SW 1271 (cell line): ENCODE data around the gene TMEM106A.
A peak's percentile ranks its signal among the peaks of the same experiment; 100 is the strongest.
"Not testable (repeated sequence)": the region's sequence is repeated elsewhere in the genome, so short reads cannot be mapped to it uniquely, and the experiment has no call there.

Experiments used
- DNase-seq, 2 experiments: peaks; one replicate each; lab custom pipeline; 2025; lab: John Stamatoyannopoulos, UW

TMEM106A gene

DNA sequence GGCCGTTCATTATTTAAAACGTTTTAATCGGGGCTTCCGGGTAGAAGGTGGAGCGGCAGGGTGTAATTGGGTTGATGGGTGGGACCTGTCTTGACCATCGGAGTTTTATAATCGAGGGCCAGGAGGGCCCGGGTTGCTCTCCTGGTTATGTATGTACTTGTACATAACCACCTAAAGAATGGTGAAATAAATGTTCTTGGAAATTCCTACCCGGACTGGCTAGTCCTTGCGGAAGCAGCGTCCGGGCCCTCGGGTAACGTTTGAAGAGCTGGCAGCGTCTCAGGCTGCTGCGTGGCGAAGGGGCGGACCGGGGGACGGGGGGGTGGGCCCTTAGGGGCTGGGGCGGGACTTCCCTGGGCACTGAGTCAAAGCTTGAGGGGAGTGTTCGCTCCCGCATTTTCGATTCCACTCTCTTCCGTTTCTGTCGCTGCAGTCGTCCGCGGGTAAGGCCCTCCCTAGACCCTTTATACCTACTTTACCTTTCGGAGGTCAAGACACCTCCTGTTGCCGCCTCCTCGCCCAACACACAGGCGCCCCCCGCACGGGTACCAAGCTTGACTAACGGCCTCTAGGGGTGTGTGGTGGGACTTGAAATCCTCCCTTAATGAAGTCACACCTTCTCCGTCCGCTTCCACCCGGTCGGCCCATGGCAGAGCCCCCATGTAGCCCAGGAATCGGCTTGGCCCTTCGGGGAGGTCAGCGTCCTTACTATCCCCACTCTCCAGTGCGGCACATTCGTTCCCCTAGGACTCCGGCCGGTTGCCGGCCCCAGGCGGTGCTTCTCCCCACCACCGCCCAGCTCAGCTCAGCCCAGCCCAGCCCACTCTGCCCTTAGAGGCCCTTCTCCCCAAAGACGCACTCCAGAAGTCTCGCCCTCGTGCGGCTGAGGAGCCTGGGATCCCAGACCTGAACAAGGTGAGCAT is at the start of gene TMEM106A:
TMEM106A (plus strand) TSS at position 396 of the 923 bp plus-strand sequence. CDS start 1,167 bp downstream, outside the sequence.
- no peak for DNase-seq

- DNase-seq = not testable (repeated sequence)
Measured at GRCh38 chr17:43165971-43166370, 45.7 kb upstream of the TMEM106A start.

DNA sequence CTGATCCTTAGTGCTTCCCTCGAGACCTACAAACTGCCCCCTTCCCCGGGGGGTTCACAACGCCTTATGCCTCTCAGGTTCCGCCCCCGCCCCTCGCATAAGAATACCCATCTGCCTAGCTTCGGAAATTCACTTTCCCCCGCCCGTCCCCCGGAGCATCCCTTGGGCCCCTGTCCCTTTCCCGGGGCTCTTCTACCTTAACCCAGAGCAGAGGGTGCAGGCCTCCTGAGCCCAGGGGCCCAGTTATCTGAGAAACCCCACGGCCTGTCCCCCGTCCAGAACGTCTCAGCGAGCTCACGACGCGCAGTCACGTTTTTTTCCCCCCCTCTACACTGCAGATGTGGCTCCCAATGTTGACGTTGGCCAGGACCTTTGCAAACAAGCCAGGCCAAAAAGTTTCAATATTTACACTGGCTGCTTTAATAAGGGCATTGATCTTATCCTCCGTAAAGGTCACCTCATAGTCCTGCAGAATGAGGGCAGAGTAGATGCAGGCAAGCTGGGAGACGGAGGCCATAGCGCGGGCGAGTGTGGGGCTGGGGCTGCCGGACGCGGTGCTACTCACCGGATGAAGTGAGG is 42.0 kb upstream of the TMEM106A start:
- no peak for DNase-seq

DNA sequence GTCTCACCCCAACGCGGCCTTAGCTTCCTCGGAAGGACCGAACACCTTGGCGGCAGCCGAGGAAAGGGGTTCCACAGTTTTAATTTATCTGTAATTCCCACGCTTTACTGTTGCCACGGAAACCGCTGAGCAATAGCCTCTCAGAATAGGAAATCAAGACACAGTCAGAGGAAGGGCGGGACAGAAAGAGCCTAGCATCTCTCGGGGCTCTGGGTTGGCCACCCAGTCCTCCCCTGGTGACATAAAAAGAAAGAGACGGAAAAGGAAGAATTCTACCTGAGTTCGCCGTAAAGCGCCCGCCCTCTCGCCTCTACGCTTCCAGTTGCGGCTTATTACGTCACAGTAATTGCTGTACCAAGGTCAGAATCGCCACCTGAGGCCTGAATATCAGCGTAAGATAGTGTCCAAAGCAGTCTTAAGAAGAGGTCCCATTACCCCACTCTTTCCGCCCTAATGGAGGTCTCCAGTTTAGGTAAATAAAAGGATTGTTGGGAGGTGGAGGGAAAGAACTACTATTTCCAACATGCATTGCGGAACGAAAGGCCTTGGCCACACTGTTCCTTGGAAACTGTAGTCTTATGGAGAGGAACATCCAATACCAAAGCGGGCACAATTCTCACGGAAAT is 41.4 kb upstream of the TMEM106A start:
- peak; percentile 87 to 99 for DNase-seq

GRCh38 chr17:43170766-43171585 is 40.7 kb upstream of the TMEM106A start, which contains the start of gene NBR1:
TSS of gene NBR1 (plus strand) at chr17:43171214. CDS start at chr17:43175800, 4,586 bp downstream.
- DNase-seq = peak; percentile 97 to 98

DNA sequence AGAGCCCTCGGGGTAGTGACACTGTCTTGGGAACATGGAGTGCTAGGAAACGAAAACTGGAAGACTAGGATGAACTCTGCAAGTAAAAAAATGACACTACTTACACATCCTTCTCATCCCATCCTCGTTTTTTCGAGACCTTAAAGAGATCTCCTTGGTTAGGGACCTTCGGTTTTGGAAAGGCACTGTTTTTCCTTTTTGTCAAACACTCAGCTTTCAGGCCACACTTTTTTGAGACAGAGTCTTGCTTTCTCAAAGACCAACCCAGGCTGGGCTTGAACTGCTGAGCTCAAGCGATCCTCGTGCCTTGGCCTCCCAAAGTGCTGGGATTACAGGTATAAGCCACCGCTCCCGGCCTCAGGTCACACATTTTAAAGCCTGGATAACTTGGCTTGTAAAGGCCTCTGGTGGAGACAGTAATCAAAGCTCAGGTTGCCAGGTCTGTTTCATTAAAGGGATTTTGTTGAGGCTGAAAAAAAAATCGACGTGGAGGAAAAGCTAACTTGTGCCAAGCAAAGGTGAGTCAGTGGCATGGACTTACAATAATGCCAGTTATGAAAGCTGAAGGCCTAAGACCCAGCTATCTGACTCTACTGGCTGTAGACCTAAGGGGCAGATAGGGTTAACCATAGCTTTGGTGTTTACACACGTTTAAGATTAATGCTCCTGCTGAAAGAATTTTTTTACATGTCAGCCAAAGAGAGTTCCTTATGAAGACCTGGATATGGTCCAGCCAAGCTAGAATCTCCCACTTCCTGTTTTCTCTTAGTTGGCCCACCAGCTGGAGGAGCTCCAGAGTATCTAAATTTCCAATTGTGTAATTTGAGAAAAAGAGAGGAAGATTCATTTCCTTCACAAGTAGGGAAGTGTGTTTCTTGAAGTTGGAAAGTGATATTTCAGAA is 39.8 kb upstream of the TMEM106A start:
- DNase-seq = peak; percentile 65 to 87

DNA sequence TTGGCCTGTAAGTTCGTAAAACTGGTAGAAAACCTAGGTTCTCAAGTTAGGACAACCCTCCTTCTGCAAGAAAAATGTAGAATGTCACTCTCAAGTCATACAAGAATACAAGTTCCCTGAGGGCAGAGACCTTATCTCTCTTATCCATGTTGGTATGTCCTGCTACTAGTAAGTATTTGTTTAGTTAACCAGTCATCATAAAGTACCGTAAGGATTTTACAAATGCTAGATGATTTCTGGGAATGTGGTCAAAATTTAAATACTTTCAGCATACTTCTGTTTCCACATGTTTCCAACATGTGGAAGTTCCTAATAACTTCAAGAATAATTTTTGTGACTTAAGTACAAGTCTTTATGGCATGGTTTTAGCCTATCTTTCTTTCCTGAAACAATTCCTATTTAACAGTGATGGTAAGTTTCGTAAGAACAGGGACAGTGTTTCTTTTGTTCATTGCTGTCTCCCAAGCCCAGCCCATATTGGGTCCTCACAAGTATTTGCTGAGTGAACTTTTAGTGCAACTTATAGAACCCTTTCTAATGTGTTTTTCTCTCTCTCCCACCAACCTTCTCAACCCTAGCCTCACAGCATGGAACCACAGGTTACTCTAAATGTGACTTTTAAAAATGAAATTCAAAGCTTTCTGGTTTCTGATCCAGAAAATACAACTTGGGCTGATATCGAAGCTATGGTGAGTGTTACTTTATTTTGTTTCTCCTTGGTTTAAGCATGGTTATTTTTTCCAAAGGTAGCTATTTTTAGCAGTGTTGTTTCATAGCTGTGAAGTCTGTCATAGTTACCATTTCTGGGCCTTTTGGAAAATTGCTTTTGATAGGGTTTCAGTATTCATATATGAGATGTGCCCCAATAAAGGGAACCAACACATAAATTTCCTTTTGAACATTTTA is 36.2 kb upstream of the TMEM106A start:
- DNase-seq = peak in 1 of 2 experiments; percentile 5

DNA sequence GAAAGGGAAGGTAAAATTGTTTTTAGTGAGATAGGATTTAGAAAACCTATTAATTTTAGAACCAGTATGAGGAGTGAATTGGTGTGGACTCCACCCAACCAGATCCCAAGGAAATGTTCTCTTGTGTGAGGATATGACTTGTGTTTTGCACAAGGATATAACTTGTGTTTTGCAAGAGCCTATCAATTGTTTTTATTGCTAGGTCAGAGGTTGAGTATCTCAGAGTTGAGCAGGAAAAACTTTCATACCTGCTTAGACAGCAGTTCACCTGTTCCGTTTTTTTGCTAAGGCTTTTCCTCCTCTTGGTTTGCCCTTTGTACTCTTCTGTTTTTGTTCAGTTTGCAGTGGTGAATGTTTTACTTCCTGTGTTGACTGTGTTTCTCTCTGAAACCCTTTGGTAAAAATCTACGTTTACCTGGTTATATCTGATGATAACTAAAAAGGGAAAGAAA is 35.5 kb upstream of the TMEM106A start:
- no peak for DNase-seq

GRCh38 chr17:43183921-43184320 is 27.8 kb upstream of the TMEM106A start:
- no peak for DNase-seq

DNA sequence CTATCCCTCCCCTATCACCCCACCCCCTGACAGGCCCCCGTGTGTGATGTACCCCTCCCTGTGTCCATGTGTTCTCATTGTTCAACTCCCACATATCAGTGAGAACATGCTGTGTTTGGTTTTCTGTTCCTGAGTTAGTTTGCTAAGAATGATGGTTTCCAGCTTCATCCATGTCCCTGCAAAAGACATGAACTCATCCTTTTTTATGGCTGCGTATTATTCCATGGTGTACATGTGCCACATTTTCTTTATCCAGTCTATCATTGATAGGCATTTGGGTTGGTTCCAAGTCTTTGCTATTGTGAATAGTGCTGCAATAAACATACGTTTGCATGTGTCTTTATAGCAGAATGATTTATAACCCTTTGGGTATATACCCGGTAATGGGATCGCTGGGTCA is 25.0 kb upstream of the TMEM106A start:
- not testable (repeated sequence) for DNase-seq

DNA sequence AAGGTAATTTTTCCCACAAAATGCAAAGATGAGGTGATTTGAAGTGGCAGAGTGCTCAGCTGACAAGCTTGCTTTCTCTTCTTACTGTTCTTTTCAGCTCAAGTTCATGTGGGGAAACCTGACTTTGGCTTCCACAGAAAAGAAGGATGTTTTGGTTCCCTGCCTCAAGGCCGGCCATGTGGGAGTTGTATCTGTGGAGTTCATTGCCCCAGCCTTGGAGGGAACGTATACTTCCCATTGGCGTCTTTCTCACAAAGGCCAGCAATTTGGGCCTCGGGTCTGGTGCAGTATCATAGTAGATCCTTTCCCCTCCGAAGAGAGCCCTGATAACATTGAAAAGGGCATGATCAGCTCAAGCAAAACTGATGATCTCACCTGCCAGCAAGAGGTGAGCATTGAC is 18.4 kb upstream of the TMEM106A start:
- DNase-seq = no peak

- no peak for DNase-seq
Measured at GRCh38 chr17:43199633-43200032, 12.0 kb upstream of the TMEM106A start.

- no peak for DNase-seq
Measured at GRCh38 chr17:43200127-43200526, 11.5 kb upstream of the TMEM106A start.

DNA sequence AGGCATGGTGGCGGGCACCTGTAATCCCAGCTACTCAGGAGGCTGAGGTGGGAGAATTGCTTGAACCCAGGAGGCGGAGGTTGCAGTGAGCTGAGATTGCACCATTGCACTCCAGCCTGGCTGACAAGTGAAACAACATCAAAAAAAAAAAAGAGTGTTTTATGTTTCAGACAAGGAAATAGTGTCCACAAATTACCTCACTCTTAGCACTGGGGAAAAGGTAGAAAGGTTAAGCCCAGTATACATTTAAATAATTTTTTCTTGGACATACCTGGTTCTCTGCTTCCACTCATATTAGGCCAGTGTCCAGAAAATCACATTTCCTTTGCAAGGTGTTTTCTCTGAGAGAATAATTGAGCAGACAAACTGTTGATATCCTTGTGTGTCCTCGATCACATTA is 8.7 kb upstream of the TMEM106A start:
- DNase-seq = not testable (repeated sequence)

DNA sequence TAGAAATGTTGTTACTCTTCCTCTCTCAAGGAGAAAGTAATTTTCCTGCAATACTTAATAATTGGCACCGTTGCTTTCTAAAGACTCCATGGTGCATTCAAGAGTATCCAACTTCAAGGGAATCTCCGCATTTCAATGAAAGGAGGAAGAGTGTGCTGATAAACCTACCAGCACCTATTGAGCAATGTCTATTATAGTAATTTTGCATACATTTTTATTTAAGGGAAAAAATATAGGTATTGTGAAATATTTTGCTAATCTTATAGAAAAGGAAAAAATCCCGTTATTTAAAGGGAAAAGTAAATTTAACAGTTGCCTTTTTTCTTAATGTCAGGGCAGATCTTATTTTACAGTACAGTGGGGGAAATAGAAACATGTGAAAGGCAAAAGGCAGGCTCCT is 1.1 kb upstream of the TMEM106A start:
- DNase-seq = no peak

DNA sequence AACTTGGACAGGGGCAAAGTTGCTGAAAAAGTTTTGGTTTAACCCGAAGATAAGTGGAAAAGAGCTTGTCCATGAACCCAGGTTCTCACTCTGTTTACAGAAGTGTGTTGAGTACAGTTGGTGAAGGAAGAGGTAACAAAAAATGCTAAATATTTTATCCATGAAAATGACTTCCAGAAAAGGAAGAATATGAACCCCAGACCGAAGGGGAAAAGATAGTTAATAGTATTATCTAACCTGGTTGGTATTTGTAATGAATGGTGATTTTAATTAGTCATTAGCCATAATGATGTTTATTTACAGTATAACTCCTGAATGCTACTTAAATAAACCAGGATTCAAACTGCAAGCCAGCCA is 574 bp upstream of the TMEM106A start:
- DNase-seq = no peak

GRCh38 chr17:43212641-43213490 is 1.2 kb downstream of the TMEM106A start:
- no peak for DNase-seq

GRCh38 chr17:43213545-43213944 is 1.9 kb downstream of the TMEM106A start:
- DNase-seq = no peak

DNA sequence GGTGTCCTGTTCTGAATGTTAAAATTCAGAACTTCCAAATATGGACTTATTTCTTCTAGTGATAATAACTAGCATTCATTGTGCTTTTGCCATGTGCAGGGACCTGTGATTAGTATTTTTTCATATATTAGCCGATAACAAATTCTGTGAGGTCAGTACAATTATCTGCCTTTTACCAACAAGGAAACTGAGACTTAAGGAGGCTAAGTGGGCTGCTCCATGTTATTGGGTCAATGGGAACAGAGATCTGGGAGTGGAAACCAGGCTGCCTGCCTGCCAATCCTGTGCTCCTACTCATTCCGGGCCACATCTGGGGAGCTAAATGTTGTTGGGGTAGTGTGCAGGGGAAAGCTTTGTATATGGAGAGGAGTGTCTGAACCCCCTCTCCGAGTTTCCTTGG is 3.7 kb downstream of the TMEM106A start:
- DNase-seq = no peak
